Esophagus squamous epithelium (tissue), 5 donors: ENCODE measurements around the gene S100A7A. TPM values are rescaled to one million over a fixed set of nuclear protein-coding genes. Genes with fewer than 3 reads are reported as not detected.

Experiments
- DNase-seq: peaks from one replicate; lab custom pipeline; 2025; lab: John Stamatoyannopoulos, UW
- H3K27ac ChIP-seq, 4 donors: fragments of 200-600 bp; sonication (generic); one replicate each; pipeline ENCODE4 v1.5.1; 2016 to 2019; ENCODE audit warnings: mild to moderate bottlenecking in 1 of 4
- H3K27me3 ChIP-seq, 4 donors: fragments of 200-600 bp; sonication (generic); 1 replicate in 3 of 4; 2 replicates in 1 of 4; pipeline versions ENCODE4 v1.5.1 to v1.6.0; 2017 to 2021; ENCODE audit warnings: antibody characterized with exemption in 1 of 4
- H3K36me3 ChIP-seq, 3 donors: fragments of 200-600 bp; sonication (generic); one replicate each; pipeline ENCODE4 v1.5.1; 2016 to 2019
- H3K4me1 ChIP-seq, 3 donors: fragments of 200-600 bp; sonication (generic); one replicate each; pipeline ENCODE4 v1.5.1; 2017 to 2019
- H3K4me3 ChIP-seq, 4 donors: fragments of 200-600 bp; sonication (generic); 1 replicate in 3 of 4; 2 replicates in 1 of 4; pipeline ENCODE4 v1.5.1; 2016 to 2019; ENCODE audit warnings: mild to moderate bottlenecking in 2 of 4, moderate library complexity in 1 of 4
- H3K9me3 ChIP-seq, 3 donors: fragments of 200-600 bp; sonication (generic); one replicate each; pipeline ENCODE4 v1.5.1; 2016 to 2019
- CTCF ChIP-seq, 6 experiments: fragments of 450-650 bp in 4 of 6; fragments of 200-600 bp in 2 of 6; sonication (generic) in 2 of 6; IDR thresholded peaks; one replicate each; pipeline ENCODE4 v1.5.1; 2016 to 2019; ENCODE audit warnings: antibody characterized with exemption in 6 of 6, mild to moderate bottlenecking in 4 of 6, moderate library complexity in 4 of 6
- POLR2A ChIP-seq, 4 donors: fragments of 450-650 bp; IDR thresholded peaks; one replicate each; pipeline ENCODE4 v1.6.1; 2017; ENCODE audit warnings: antibody characterized with exemption in 4 of 4, mild to moderate bottlenecking in 4 of 4, moderate library complexity in 3 of 4
- WGBS, 2 donors: methylation state at CpG; one replicate each; pipeline ENCODE4 v1.1.5; 2018; 5-methylcytosine and 5-hydroxymethylcytosine counted together
- intact Hi-C: fragments of 100-400 bp; cut with DNase I; formaldehyde crosslinking; loops from one replicate; pipeline ENCODE4 v1.15.0; 2022
- total RNA-seq, 4 donors: library from RNA; depleted of rRNA; stranded (reverse); fragments of >200 nt; gene quantifications; one replicate each; pipeline ENCODE4 v1.1.0, GENCODE V29; 2016
- donor health status: DM: yes; HTN: yes; CAD: no.

Gene S100A7A
- total RNA-seq, 4 donors from 2014 or later = 6.7 to 72.9 (median 8.1) TPM; not detected in 1

- DNase-seq = no peak
- peaks cover 0 to 12% (median 4%) of the 10 kb centered on the region in 3 donors for H3K4me1 ChIP-seq
- WGBS, 2 donors = 77 to 87% methylated on average over 11 of the region's 11 CpGs
- H3K4me3 ChIP-seq = no peak overlapping the region
- H3K36me3 ChIP-seq = no peaks in the 10 kb centered on the region
- no peaks in the 10 kb centered on the region for H3K9me3 ChIP-seq
- intact Hi-C loops = no loop called here
- peaks cover 0 to 49% (median 0%) of the 10 kb centered on the region in 4 donors for H3K27me3 ChIP-seq
- H3K27ac ChIP-seq = no peak overlapping the region
- TF ChIP-seq CTCF (IDR thresholded peaks at IDR 0.05) (no peak), POLR2A (IDR thresholded peaks at IDR 0.05) (no peak)
These were observed 18.6 kb downstream of the S100A7A start for GRCh38 chr1:153434746-153435455.

- no peak overlapping the region for H3K27ac ChIP-seq
- no peaks in the 10 kb centered on the region for H3K36me3 ChIP-seq
- TF ChIP-seq CTCF (IDR thresholded peaks at IDR 0.05) (no peak), POLR2A (IDR thresholded peaks at IDR 0.05) (no peak)
- H3K4me1 ChIP-seq = no peaks in the 10 kb centered on the region
- H3K27me3 ChIP-seq = peaks cover 0 to 49% (median 0%) of the 10 kb centered on the region in 4 donors
- WGBS, 2 donors = 83 to 93% methylated on average over 4 of the region's 4 CpGs
- no peak overlapping the region for H3K4me3 ChIP-seq
- intact Hi-C loops = no loop called here
- no peak for DNase-seq
- no peaks in the 10 kb centered on the region for H3K9me3 ChIP-seq
These were observed 20.9 kb downstream of the S100A7A start for GRCh38 chr1:153437236-153437635.

DNA sequence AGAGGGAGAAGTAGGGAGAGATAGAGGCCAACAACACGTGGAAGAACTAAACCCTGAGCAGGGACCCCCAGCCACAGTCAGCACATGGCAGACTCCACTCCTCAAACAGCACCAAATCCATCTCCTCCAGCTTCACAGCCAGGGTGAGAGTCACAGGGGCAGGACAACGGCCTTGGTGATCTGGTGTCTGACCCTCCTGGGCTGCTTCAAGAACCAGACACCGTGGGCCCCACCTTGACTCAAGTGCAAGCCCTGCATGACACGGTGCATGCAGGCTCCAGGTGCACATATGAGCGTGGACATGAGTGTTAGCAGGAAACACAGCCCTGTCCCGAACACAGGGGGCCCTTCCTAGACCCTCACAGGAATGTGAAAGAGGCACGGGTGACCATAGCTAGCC is 22.3 kb downstream of the S100A7A start:
- no peaks in the 10 kb centered on the region for H3K4me1 ChIP-seq
- intact Hi-C loops = no loop called here
- no peaks in the 10 kb centered on the region for H3K9me3 ChIP-seq
- no peak overlapping the region for H3K4me3 ChIP-seq
- H3K27me3 ChIP-seq = peaks cover 0 to 47% (median 0%) of the 10 kb centered on the region in 4 donors
- H3K36me3 ChIP-seq = no peaks in the 10 kb centered on the region
- WGBS, 2 donors = 76 to 79% methylated on average over 2 to 4 of the region's 7 CpGs
- no peak for DNase-seq
- no peak overlapping the region for H3K27ac ChIP-seq
- no peak for TF ChIP-seq CTCF (IDR thresholded peaks at IDR 0.05)
- no peak for TF ChIP-seq POLR2A (IDR thresholded peaks at IDR 0.05)

GRCh38 chr1:153439273-153439672 is 23.0 kb downstream of the S100A7A start:
- H3K27ac ChIP-seq = no peak overlapping the region
- H3K4me3 ChIP-seq = no peak overlapping the region
- intact Hi-C loops = no loop called here
- H3K27me3 ChIP-seq = peaks cover 0 to 47% (median 0%) of the 10 kb centered on the region in 4 donors
- no peaks in the 10 kb centered on the region for H3K36me3 ChIP-seq
- no peaks in the 10 kb centered on the region for H3K4me1 ChIP-seq
- no peaks in the 10 kb centered on the region for H3K9me3 ChIP-seq
- no peak for DNase-seq
- TF ChIP-seq CTCF (IDR thresholded peaks at IDR 0.05) (no peak), POLR2A (IDR thresholded peaks at IDR 0.05) (no peak)

DNA sequence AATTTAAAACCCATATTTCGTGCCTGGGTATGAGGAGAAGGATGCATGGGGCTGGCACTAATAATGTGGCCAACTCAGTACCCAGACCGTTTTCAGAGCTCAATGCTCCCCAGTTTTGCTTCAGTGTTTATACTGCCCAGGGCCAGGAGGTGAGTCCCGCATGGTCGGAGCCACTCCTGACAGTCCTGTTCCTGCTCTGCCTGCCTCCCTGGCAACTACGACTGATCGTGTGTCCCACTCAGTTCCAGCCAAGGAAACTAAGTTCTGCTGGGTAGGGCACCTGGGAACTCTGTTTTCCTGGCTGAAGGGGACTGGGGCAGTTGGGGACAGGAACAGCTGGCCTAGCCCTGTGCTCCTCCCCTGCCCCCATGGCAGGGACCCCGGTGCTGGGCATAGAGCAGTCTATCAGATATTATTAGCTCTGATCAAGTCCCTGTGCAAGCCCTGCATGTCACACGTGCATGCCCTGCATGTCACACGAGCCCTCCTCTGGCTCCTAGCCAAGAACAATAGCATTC is 25.0 kb downstream of the S100A7A start:
- TF ChIP-seq POLR2A (IDR thresholded peaks at IDR 0.05) = no peak
- no peak for TF ChIP-seq CTCF (IDR thresholded peaks at IDR 0.05)
- Histone ChIP-seq H3K27ac (no peak overlapping the region), H3K27me3 (peaks cover 0 to 48% (median 0%) of the 10 kb centered on the region in 4 donors), H3K36me3 (no peaks in the 10 kb centered on the region), H3K4me1 (no peaks in the 10 kb centered on the region), H3K9me3 (no peaks in the 10 kb centered on the region), H3K4me3 (no peak overlapping the region)
- DNase-seq = no peak
- intact Hi-C loops = no loop called here
- WGBS, 2 donors = 26 to 43% methylated on average over 8 to 9 of the region's 9 CpGs
